Loucy (cell line): ENCODE data around the gene PGRMC2.

Source experiments
- H2AFZ ChIP-seq: fragments of 200-600 bp; sonication (generic); 2 replicates; pipeline ENCODE4 v1.6.0; 2016; ENCODE audit warnings: antibody characterized with exemption, mild to moderate bottlenecking, low read length, moderate library complexity
- H3F3A ChIP-seq: fragments of 200-600 bp; 2 replicates; pipeline ENCODE4 v1.6.0; 2016; ENCODE audit warnings: antibody characterized with exemption, low read depth, mild to moderate bottlenecking
- H3K27me3 ChIP-seq: fragments of 200-600 bp; sonication (generic); 2 replicates; pipeline ENCODE4 v1.6.1; 2014; ENCODE audit warnings: low read length, mild to moderate bottlenecking; ENCODE audit not compliant: insufficient read depth, poor library complexity, severe bottlenecking
- H3K36me3 ChIP-seq: fragments of 200-600 bp; sonication (generic); 2 replicates; pipeline ENCODE4 v1.6.1; 2016; ENCODE audit warnings: low read length; ENCODE audit not compliant: insufficient read depth
- H3K4me1 ChIP-seq: fragments of 200-600 bp; sonication (generic); 2 replicates; pipeline ENCODE4 v1.5.1; 2014; ENCODE audit warnings: low read length, mild to moderate bottlenecking; ENCODE audit not compliant: insufficient read depth, poor library complexity, severe bottlenecking
- H3K4me2 ChIP-seq: fragments of 200-600 bp; sonication (generic); 2 replicates; pipeline ENCODE4 v1.6.0; 2014; ENCODE audit warnings: antibody characterized with exemption, low read length, low read depth, mild to moderate bottlenecking; ENCODE audit not compliant: poor library complexity, severe bottlenecking
- H3K4me3 ChIP-seq: fragments of 200-600 bp; sonication (generic); 2 replicates; pipeline ENCODE4 v1.5.1; 2014; ENCODE audit warnings: low read length, mild to moderate bottlenecking, mixed read lengths; ENCODE audit not compliant: poor library complexity, severe bottlenecking
- H3K79me2 ChIP-seq: fragments of 200-600 bp; sonication (generic); 2 replicates; pipeline ENCODE4 v1.6.1; 2014; ENCODE audit warnings: low read length; ENCODE audit not compliant: insufficient read depth
- H3K9ac ChIP-seq: fragments of 200-600 bp; sonication (generic); 2 replicates; pipeline ENCODE4 v1.6.0; 2014; ENCODE audit warnings: mild to moderate bottlenecking, low read depth, low read length, moderate library complexity; ENCODE audit not compliant: poor library complexity, severe bottlenecking
- H3K9me2 ChIP-seq: fragments of 200-600 bp; sonication (generic); replicated peaks from 2 replicates; pipeline ENCODE4 v1.6.1; 2016; ENCODE audit warnings: low read depth, low read length, mixed read lengths
- H3K9me3 ChIP-seq: fragments of 200-600 bp; sonication (generic); 2 replicates; pipeline ENCODE4 v1.6.1; 2014; ENCODE audit warnings: mild to moderate bottlenecking, antibody characterized with exemption, low read length, low read depth; ENCODE audit not compliant: insufficient read depth
- H4K20me1 ChIP-seq: fragments of 200-600 bp; sonication (generic); 2 replicates; pipeline ENCODE4 v1.6.0; 2014; ENCODE audit warnings: antibody characterized with exemption, low read length, mild to moderate bottlenecking; ENCODE audit not compliant: insufficient read depth, poor library complexity, severe bottlenecking
- EZH2phosphoT487 ChIP-seq: fragments of 200-600 bp; IDR thresholded peaks from 2 replicates; pipeline ENCODE4 v1.6.1; 2018; ENCODE audit warnings: antibody characterized with exemption, mild to moderate bottlenecking, moderate library complexity, borderline replicate concordance
- TF ChIP-seq, protein P1 (sequence below): fragments of 200-600 bp; sonication (generic); conservative IDR thresholded peaks from 2 replicates; pipeline ENCODE4 v1.5.1; 2014; ENCODE audit warnings: mild to moderate bottlenecking, antibody characterized with exemption, low read length

Gene PGRMC2

DNA sequence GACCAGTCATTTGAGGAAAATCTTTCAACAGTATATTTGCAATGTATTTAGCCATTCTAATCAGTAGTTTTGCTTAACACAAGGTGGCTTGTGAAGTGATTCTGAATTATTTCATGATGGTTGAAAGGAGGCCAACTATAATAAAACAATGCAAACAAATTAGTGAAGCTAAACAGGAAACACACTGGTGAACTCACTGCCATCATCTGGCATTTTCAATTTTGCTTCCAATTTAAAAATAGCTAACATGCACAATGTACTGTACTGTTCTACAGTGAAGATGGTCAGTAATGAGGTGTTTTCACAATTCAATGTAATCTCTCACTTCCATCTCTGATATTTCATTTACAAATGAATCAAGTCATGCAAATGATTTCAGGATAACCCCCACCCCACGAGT is 31.1 kb downstream of the PGRMC2 start:
- Histone ChIP-seq H3K36me3 (no peaks in the 10 kb centered on the region), H3F3A (no peaks in the 10 kb centered on the region), H3K4me3 (no peak overlapping the region), H4K20me1 (no peaks in the 10 kb centered on the region), H3K9me2 (no peaks in the 10 kb centered on the region), H3K79me2 (no peaks in the 10 kb centered on the region), H3K9ac (no peak overlapping the region), H3K4me1 (no peaks in the 10 kb centered on the region), H2AFZ (no peak overlapping the region), H3K4me2 (no peak overlapping the region), H3K9me3 (no peaks in the 10 kb centered on the region), H3K27me3 (no peaks in the 10 kb centered on the region)
- TF ChIP-seq, protein P1, sequence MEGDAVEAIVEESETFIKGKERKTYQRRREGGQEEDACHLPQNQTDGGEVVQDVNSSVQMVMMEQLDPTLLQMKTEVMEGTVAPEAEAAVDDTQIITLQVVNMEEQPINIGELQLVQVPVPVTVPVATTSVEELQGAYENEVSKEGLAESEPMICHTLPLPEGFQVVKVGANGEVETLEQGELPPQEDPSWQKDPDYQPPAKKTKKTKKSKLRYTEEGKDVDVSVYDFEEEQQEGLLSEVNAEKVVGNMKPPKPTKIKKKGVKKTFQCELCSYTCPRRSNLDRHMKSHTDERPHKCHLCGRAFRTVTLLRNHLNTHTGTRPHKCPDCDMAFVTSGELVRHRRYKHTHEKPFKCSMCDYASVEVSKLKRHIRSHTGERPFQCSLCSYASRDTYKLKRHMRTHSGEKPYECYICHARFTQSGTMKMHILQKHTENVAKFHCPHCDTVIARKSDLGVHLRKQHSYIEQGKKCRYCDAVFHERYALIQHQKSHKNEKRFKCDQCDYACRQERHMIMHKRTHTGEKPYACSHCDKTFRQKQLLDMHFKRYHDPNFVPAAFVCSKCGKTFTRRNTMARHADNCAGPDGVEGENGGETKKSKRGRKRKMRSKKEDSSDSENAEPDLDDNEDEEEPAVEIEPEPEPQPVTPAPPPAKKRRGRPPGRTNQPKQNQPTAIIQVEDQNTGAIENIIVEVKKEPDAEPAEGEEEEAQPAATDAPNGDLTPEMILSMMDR, result no peak
- no peak for TF ChIP-seq EZH2phosphoT487

DNA sequence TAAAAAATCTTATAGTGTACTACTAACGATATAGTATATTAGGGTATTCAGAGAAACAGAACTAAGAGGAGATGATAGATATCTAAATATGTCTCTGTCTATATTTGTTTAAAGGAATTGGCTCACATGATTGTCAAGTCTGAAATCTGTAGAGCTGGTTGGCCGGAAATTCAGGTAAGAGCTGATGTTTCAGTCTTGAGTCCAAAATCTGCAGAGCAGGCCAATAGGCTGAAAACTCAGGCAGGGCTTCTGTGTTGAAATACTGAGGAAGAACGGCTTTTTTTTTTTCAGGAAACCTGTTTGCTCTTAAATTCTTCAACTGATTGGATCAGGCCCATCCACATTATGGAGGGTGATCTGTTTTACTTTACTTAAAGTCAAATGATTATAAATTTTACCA is 31.7 kb downstream of the PGRMC2 start:
- Histone ChIP-seq H3K4me2 (no peak overlapping the region), H3K79me2 (no peaks in the 10 kb centered on the region)
- TF ChIP-seq EZH2phosphoT487, result no peak
- TF ChIP-seq, protein P1, result no peak

DNA sequence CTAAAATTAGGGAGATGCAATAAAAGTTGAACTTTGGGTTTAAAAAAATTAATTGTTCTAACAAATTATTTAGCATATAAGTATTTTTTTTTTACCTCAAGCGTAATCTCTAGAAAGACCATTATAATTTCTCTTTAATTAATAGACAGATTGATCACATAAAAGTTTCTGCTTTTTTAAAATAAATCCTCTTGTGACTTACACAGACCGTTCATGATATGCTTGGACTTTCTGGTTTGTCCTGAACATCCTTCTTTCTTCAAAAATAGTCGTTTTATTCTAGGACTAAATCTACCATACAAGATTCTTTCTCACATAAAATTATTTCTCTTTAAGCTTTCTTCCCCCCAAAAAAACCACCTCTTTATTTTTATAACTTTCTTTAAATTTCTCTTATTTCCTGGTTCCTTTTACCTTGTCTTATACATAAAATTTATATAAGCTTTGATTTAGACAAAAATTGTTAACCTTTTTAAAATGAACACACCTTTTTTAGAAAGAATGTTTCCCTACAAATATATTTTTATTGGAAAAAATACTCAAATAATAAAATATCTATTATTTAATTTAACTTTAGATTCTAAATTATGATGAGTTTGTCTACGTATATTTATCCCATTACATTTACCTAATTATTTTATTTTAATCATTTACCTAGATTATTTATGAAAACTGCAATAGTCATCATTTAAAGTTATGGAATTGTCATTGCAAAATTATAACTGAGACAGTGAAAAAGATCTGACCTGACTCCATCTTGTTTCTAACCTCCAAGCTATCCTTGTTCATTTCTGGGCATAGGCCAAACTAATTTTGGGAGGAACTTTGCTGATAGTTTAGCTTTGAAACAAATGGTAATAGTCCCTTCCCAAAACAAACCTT is 37.6 kb downstream of the PGRMC2 start:
- H3K79me2 ChIP-seq, result no peaks in the 10 kb centered on the region
- no peaks in the 10 kb centered on the region for H4K20me1 ChIP-seq
- H3K27me3 ChIP-seq, result no peaks in the 10 kb centered on the region
- no peaks in the 10 kb centered on the region for H3K4me1 ChIP-seq
- H3F3A ChIP-seq, result no peaks in the 10 kb centered on the region
- H3K4me3 ChIP-seq, result no peak overlapping the region
- 0 out of 2 replicates have a peak, but pooled peaks cover 6% of the 10 kb centered on the region for H3K9me3 ChIP-seq
- H3K36me3 ChIP-seq, result no peaks in the 10 kb centered on the region
- H3K9ac ChIP-seq, result no peak overlapping the region
- H3K4me2 ChIP-seq, result no peak overlapping the region
- H3K9me2 ChIP-seq, result no peaks in the 10 kb centered on the region
- no peak overlapping the region for H2AFZ ChIP-seq
- TF ChIP-seq EZH2phosphoT487, result no peak
- TF ChIP-seq, protein P1, result no peak

More for the DNA sequence above, 31.7 kb downstream of the PGRMC2 start:
- Histone ChIP-seq H3K9ac (no peak overlapping the region), H3K36me3 (no peaks in the 10 kb centered on the region), H3K27me3 (no peaks in the 10 kb centered on the region), H3K9me3 (no peaks in the 10 kb centered on the region), H3F3A (no peaks in the 10 kb centered on the region), H2AFZ (no peak overlapping the region), H3K9me2 (no peaks in the 10 kb centered on the region), H4K20me1 (no peaks in the 10 kb centered on the region), H3K4me1 (no peaks in the 10 kb centered on the region), H3K4me3 (no peak overlapping the region)
